Measurements from ENCODE around the gene CYB561A3.

GRCh38 chr11:61350336-61350735 lies 11.3 kb downstream of the CYB561A3 start:
- TF ChIP-seq CTCF (IDR thresholded peaks at IDR 0.05) (no peak), POLR2A (IDR thresholded peaks at IDR 0.05) (no peak)
